Endodermal cell (in vitro differentiated cells): ENCODE results near the gene IFT74. TPM values are rescaled to one million over a fixed set of nuclear protein-coding genes. Genes with fewer than 3 reads are reported as not detected.

Experiments
- DNase-seq: peaks from one replicate; pipeline ENCODE4 v3.0.0-alpha.2; 2017
- H3K27ac ChIP-seq: 2 replicates; pipeline ENCODE4 v1.5.1; 2013; ENCODE audit warnings: mild to moderate bottlenecking, low read depth, low read length, moderate library complexity
- H3K27me3 ChIP-seq: 2 replicates; pipeline ENCODE4 v1.6.1; 2013; ENCODE audit warnings: mild to moderate bottlenecking, low read length, moderate library complexity; ENCODE audit not compliant: insufficient read depth, control insufficient read depth, poor library complexity, severe bottlenecking
- H3K36me3 ChIP-seq: 2 replicates; pipeline ENCODE4 v1.7.0; 2013; ENCODE audit warnings: mild to moderate bottlenecking, low read length, moderate library complexity; ENCODE audit not compliant: control insufficient read depth, insufficient read depth
- H3K4me1 ChIP-seq: one replicate; pipeline ENCODE4 v1.7.0; 2013; ENCODE audit warnings: low read length; ENCODE audit not compliant: control insufficient read depth, insufficient read depth
- H3K4me3 ChIP-seq: 2 replicates; pipeline ENCODE4 v1.5.1; 2013; ENCODE audit warnings: mild to moderate bottlenecking, low read length, moderate library complexity
- H3K9ac ChIP-seq: 2 replicates; pipeline ENCODE4 v1.6.1; 2013; ENCODE audit warnings: mild to moderate bottlenecking, low read length, moderate library complexity; ENCODE audit not compliant: poor library complexity, severe bottlenecking; ENCODE audit errors: extremely low read depth
- H3K9me3 ChIP-seq: 2 replicates; pipeline ENCODE4 v1.6.1; 2013; ENCODE audit warnings: mild to moderate bottlenecking, low read length, moderate library complexity; ENCODE audit not compliant: control insufficient read depth
- H3K27ac Mint-ChIP-seq: 2 replicates; pipeline ENCODE4 v1.8.0; 2020; ENCODE audit warnings: mixed read lengths
- H3K27me3 Mint-ChIP-seq: 2 replicates; pipeline ENCODE4 v1.8.0; 2021; ENCODE audit warnings: mild to moderate bottlenecking, mixed read lengths; ENCODE audit not compliant: insufficient read depth
- H3K36me3 Mint-ChIP-seq: 2 replicates; pipeline ENCODE4 v1.8.0; 2020; ENCODE audit warnings: low read depth, mixed read lengths
- H3K4me1 Mint-ChIP-seq: 2 replicates; pipeline ENCODE4 v1.8.0; 2020; ENCODE audit warnings: mixed read lengths
- H3K4me3 Mint-ChIP-seq: 2 replicates; pipeline ENCODE4 v1.8.0; 2020; ENCODE audit warnings: mild to moderate bottlenecking, moderate library complexity, mixed read lengths
- H3K9me3 Mint-ChIP-seq: 2 replicates; pipeline ENCODE4 v1.8.0; 2020; ENCODE audit warnings: mild to moderate bottlenecking, mixed read lengths
- CTCF ChIP-seq: fragments of 200-600 bp; sonication (generic); conservative IDR thresholded peaks from 2 replicates; pipeline ENCODE4 v1.5.0; 2021; ENCODE audit warnings: antibody characterized with exemption, mild to moderate bottlenecking
- WGBS, 2 experiments: methylation state at CpG; one replicate each; pipeline versions ENCODE4 v1.1.5 to v1.1.7; 2013; ENCODE audit warnings: missing lambda C conversion rate in 2 of 2, mixed read lengths in 1 of 2; ENCODE audit not compliant: insufficient coverage in 1 of 2, insufficient read length in 1 of 2; 5-methylcytosine and 5-hydroxymethylcytosine counted together
- total RNA-seq, 2 donors: library from RNA; stranded (reverse); fragmentation: NEBNext Ultra II Directional in 1 of 2; extraction: Animal tissue kit (Norgen Biotek cat#: 25700) in 1 of 2; gene quantifications; 2 replicates in 1 of 2; 3 replicates in 1 of 2; pipeline ENCODE4 v1.2.1, GENCODE V29; 2021

Gene IFT74
- total RNA-seq, 2 donors from 2014 or later: 17.6 to 28.5 TPM

- Mint-ChIP-seq H3K4me3 (no peak overlapping the region), H3K27ac (no peak overlapping the region), H3K27me3 (no peaks in the 10 kb centered on the region), H3K4me1 (peaks cover 7% of the 10 kb centered on the region), H3K36me3 (peaks cover 17% of the 10 kb centered on the region), H3K9me3 (peaks cover 4% of the 10 kb centered on the region)
- Histone ChIP-seq H3K4me1 (no peaks in the 10 kb centered on the region), H3K9me3 (peaks cover 19% of the 10 kb centered on the region), H3K27ac (no peak overlapping the region), H3K9ac (no peak overlapping the region), H3K27me3 (no peaks in the 10 kb centered on the region), H3K36me3 (peaks cover 29% of the 10 kb centered on the region), H3K4me3 (no peak overlapping the region)
- DNase-seq: no peak
- 95 to 100% methylated on average over 3 of the region's 3 CpGs for WGBS, 2 experiments
- TF ChIP-seq CTCF: no peak
These were observed 18.3 kb upstream of the IFT74 start for GRCh38 chr9:26937816-26938371.

GRCh38 chr9:26939955-26940711, 16.1 kb upstream of the IFT74 start:
- Mint-ChIP-seq H3K27me3 (no peaks in the 10 kb centered on the region), H3K4me3 (no peak overlapping the region), H3K4me1 (peaks cover 7% of the 10 kb centered on the region), H3K27ac (no peak overlapping the region), H3K9me3 (peaks cover 4% of the 10 kb centered on the region), H3K36me3 (peaks cover 17% of the 10 kb centered on the region)
- no peak overlapping the region for H3K27ac ChIP-seq
- no peaks in the 10 kb centered on the region for H3K27me3 ChIP-seq
- peaks cover 19% of the 10 kb centered on the region for H3K9me3 ChIP-seq
- WGBS, 2 experiments: 97% methylated on average over 3 of the region's 3 CpGs; no CpG with 5 or more reads in 1 of the 2 experiments
- no peak for DNase-seq
- no peak overlapping the region for H3K9ac ChIP-seq
- peaks cover 21% of the 10 kb centered on the region for H3K36me3 ChIP-seq
- TF ChIP-seq CTCF: no peak
- H3K4me3 ChIP-seq: no peak overlapping the region
- no peaks in the 10 kb centered on the region for H3K4me1 ChIP-seq

GRCh38 chr9:26940779-26941178, 15.4 kb upstream of the IFT74 start:
- peaks cover 19% of the 10 kb centered on the region for H3K36me3 Mint-ChIP-seq
- Histone ChIP-seq H3K9ac (no peak overlapping the region), H3K4me1 (no peaks in the 10 kb centered on the region), H3K27me3 (no peaks in the 10 kb centered on the region), H3K4me3 (no peak overlapping the region), H3K27ac (no peak overlapping the region), H3K9me3 (peaks cover 19% of the 10 kb centered on the region), H3K36me3 (peaks cover 20% of the 10 kb centered on the region)
- H3K9me3 Mint-ChIP-seq: peaks cover 4% of the 10 kb centered on the region
- TF ChIP-seq CTCF: no peak
- no peak for DNase-seq
- H3K4me3 Mint-ChIP-seq: no peak overlapping the region
- 80% methylated on average over 1 of the region's 1 CpG; no CpG with 5 or more reads in 1 of the 2 experiments for WGBS, 2 experiments
- H3K27me3 Mint-ChIP-seq: no peaks in the 10 kb centered on the region
- peaks cover 12% of the 10 kb centered on the region for H3K4me1 Mint-ChIP-seq
- H3K27ac Mint-ChIP-seq: no peak overlapping the region
